NCI-H69 (cell line): Measurements from ENCODE around the gene MYH9.

Source experiments
- DNase-seq: peaks from one replicate; lab custom pipeline; 2025; lab: John Stamatoyannopoulos, UW

MYH9 gene

DNA sequence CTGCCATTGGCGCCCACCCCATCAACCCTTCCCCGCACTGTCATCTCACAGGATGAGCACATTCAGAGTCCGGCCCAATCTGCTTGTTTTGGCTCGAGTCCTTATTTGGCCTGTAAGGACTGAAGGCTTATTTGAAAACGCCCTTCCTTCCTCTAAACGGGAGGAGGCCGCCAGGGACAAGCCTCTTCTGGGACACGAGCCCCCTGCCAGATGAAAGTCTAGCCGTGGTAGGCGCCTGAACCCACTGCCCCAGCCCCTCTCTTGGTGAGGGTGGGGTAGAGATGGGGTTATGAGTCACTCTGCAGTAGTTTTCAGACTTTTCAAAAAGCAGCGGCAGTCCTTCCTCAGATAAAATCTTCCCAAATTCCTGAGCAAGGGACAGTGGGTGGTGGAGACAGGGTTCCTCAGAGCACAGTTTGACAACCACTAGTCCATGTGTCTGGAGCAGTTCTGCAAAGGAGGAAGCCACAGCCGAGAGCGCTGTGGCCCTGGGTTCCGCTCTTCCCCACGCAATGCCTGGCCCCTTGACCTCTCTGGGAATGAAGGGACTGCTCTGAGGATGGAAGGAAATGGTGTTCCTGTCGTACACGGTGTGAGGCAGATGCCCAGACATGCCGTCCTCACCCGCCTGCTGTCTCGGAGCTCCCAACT, 57.0 kb downstream of the MYH9 start:
- DNase-seq = no peak

DNA sequence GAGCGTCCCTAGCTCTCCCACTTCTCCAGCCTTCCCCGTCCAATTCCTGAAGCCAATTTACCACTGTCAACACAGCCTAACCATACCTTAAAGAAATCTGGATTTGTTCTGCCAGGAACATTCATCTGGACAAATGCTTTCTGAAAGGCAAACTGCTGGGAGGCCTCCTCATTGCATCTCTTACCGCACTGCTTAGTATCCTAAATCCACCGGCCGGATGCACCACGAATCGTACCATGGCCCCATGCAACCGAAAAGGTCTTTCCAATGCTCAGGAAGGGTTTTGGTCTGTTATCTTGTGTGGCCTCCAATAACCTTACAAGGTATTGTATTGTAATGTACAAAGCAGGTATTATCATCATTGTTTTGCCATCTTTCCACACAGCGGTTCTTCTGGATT, 57.6 kb downstream of the MYH9 start:
- no peak for DNase-seq

DNA sequence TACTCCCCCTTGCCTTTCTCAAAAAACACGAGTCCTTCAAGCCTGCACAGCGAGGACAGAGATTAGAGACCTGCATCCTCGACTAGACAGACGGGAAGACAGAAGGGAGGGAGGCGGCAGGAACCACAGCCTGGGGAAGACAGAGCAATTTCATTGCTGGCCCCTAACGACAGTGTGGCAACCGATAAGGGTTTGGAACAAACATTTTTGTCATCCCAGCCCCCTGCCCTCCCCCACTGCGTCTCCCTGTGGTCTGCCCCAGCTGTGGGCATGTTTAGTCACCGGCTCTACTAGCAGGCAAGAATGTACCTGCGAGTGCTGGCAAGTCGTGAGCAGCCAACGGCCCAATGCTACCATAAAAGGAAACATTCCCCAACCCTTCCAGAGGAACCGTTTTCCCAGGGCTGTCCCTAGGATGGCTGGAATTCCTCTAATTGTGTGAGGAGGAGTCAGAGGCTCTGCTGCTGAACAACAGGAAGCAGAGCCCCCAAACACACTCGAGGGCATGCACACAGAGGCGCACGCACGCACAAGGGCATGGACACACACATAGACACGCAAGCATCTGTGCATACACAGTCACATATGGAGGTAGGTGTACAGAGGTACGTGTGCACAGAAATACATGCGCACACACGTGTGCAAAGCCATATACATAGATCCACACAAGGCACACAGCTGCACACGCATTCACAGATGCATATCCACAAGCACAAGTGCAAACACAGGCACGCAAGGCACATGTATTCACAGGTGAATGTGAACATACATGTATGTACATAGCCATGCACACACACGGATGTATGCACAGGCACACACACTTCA, 58.3 kb downstream of the MYH9 start:
- peak; percentile 30 for DNase-seq

DNA sequence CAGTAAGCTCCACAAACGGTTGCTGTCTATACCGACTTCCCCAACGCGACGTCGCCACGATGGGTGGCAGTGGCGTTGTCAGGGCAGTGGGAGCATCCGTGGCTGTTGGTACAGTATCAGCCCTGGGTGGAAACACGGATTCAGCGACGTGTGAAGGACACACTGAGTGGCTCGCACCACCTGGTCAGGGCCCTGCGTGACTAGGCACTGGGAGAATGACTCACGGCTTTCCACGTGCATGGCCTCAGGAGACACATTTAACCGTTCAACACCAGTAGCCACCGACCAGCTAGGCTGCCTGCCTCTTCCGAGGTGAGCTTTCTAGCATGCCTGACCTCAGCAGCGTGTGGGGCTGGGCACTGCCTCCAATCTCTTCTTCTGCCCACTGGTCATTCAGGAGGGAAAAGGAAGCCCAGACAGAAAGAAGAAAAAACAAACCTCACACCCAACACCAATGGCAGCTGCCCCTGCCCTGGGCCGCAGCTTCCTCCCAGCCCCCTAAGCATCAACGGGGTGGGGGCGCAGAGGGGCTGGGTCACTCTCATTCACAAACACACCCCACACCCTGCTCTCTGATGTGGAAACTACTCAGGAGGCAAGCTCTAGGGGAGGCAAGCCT, 59.0 kb downstream of the MYH9 start:
- no peak for DNase-seq

DNA sequence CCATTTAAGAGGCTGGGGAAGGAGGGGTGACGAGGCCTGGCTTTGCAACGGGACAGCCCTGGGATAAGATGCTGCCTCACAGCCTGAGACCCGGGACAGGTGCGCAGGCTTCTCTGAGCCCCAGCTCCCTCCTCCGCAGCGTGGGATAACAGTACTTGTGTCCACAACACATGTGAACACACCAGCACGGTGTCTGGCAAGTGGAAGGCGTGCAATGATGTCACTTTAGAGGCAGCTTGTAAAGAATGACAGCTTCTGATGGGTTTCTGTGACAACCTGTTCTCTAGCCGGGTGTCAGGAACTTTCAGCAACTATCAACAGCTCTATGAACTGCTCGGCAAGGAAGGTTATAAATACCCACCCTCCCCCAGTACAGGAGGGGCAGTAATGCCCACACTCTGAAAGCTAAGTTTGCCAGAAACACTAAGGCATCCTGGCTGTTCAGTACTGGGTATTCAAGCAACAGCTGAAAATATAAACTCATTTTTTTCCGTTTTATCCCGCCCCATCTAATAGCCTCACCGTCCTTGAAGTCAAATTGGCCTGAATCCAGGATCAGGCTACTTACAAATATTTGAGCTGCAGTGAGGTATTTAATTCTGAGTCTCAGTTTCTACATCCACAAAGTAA, 59.7 kb downstream of the MYH9 start:
- DNase-seq = no peak

DNA sequence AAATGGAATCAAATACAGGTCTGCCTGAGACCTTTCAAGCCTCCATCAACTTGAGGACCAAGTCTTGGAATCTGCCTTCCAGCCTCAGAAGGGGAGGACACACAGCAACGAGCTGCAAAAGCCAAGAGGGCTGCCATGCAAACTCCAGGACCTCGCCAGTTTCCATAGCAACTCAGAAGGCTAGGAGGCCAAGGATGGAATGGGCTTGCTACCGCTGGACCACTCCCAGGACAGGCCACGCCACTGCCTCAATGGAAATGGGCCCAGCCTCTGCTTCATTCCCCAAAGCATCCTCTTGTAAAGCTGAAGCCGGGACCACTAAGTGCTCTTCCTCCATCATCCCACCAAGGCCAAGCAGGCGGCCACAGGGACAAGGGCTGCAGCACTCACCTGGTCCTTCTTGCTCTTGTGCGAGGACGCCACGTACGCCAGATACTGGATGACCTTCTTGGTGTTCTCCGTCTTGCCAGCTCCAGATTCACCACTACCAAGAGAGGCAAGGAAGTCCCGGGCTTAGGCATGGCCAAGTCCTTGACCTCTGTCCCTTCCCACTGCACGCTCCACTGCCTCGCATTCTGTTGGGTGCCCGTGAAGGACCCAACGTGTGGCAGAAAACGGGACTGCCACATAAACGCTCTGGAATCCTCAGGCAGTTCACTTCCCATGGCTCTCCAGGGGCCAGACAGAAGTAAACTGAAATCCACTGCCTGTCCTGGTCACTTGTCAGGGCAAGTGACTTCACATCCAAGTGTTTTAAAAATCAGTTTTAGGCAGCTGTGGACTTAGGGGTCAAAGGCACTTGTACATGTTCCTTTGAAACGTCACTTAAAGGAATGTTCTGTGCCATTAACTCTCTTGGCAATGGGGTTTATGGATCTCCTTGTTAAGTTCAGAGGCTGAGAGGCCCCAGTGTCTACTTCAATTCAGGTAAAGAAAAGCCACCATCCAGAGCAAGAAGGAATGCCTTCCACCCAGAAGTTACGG, 61.3 kb downstream of the MYH9 start:
- DNase-seq = no peak

DNA sequence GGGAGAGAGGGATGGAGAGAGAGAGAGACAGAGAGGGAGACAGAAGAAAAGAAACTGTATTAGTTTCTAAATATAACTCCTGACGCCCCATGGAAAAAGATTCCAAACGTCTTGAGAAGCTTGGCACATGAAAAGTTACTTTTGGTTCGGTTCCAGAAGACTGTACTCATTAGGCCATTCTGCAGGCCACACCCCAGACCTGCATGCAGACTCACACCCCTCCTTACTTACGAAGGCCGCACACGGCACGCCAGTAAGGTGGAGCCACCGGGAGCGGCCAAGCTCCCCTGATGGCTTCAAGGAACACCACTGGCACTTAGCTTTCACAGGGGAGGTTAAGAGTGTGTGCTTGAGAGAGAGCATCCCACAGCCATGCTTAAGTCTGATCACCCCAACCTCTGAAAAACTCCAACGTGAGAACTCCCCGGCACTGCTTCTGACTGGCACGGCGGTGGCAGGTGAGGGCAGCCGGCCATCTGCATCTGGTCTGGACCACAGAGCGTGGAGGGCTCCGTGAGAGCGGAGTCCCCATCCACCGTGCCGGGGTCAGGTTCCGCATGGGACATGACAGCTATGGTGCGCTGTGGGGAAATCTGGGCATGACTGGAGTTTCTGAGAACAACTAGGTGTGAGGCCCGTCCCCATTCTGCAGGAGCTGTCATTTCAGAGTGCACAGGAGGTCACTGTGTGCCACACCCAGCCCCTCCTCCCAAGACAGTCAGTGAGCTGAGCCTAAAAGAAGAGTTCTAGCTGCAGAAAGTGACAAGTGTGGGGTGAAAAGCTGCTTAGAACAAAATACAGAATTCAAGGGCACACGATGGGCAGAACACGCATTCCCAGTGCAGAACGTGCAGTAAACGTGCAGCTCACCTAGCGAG, 62.4 kb downstream of the MYH9 start:
- DNase-seq = no peak

DNA sequence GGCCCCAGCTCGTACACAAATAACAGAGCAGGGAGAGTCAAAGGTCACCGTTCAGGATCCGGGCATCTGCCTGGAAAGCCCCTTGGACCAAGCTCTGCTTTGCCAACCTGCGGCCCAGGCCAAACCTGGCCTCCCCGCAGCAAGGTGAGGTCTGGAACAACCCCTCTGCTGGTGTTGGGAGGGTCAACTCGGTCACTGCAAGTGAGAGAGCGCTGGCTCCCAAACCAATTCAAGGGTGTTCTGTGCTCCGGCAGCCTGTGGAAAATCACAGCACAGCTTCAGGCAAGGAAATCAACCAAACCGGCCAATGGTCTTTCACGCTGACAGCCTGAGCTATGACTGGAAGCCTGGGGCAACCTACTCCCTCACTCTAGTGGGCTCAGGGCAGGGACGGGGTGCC, 63.4 kb downstream of the MYH9 start:
- DNase-seq = no peak

DNA sequence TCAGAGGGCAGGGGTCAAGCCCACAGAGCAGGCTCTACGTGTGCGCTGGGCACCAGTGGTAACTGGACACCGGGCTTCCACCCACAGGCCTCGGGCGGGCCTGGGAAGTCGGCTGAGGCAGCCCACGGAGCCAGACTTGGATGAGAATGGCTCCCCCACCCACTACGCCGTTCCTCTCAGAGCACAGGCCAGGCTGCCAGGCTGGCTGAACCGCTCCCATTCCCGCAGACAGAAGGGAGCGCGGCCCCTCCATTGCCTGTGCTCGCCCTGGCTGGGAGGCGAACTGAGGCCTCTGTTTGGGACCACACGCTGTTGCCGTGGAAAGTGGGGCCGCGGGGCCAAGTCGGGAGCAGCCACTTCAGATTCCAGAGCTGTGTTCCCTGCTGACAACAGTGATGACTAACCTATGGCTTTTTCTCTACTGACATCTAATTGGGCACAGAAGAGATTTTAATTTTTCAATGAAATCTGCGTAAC, 63.9 kb downstream of the MYH9 start:
- DNase-seq = no peak

DNA sequence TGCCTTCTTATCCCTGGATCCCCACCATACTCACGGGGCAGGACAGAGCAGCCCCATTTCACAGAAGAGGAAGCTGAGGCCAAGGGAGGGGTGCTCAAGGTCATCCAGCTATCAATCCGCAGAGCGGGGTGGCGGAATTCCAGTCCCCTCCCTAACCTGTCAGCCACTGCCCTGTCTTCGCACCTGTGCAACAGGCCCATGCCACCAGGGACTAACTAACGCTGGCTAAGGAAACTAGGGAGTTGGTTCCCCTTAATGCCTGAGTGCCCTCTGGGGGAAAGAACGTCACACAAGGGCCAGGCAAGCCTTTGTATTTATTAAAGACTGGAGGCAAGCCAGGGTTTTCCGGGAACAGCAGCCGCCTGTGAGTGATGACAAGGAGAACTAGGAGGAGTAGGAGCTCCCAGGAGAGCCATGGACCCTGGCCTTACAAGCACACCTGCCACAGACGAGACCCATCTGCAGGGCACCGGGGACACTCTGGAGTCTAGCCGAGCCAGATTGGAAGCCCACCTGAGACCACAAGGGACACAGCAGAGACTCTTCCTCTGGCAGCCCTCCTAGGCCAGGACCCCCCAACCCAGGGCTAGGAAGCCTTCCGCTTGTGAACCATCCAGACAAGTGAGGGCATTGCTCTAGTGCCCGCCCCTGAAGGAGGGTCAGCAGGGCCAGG, 64.4 kb downstream of the MYH9 start:
- no peak for DNase-seq

DNA sequence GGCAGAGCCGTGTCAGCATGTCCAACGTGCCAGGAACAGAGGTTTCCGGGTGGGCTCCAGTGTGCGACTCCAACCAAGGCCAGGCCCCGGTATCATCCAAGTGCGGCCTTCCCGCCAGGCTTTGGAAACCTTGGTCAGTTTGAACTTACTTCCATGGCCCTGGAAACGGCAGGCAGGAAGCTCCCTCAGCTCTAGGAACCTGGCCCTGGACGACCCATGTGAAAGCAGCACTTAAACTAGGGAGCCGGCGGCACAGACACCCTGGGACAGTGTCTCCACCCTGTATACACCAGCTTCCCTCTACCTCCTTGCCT, 65.2 kb downstream of the MYH9 start:
- no peak for DNase-seq

DNA sequence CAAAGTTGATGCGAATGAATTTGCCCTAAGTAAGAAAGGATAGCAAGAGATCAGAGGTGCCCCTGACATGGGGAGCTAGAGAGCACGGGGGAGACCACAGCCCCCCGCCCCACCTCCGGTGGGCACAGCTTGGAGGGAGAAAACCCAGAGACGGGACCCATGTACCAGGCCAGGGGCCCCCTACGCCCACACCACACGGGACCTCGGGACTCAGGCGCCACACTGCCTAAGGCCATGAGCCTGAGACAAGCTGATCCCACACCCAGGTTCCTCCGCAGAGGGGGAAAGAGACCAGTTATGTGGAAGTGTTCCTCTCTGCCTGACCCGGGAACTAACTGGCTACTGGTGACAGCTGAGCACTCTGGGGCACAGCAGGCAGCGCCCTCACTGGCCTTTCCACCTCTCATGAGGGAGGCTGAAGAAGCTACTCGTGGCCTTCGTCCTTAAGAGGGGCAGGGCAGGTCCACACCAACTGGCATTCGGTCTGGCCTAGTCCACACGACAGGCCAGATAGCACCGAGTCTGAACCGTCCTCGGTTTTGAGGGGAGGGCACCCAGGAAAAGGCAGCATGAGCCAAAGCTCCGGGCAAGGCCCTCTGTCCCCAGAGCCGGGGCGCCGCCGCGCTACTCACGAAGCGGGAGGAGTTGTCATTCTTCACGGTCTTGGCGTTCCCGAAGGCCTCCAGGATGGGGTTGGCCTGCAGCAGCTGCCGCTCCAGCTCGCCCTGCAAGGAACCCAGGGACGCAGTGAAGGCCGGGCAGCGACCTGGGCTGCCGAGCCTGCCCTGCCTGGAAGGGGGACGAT, 65.8 kb downstream of the MYH9 start:
- no peak for DNase-seq

DNA sequence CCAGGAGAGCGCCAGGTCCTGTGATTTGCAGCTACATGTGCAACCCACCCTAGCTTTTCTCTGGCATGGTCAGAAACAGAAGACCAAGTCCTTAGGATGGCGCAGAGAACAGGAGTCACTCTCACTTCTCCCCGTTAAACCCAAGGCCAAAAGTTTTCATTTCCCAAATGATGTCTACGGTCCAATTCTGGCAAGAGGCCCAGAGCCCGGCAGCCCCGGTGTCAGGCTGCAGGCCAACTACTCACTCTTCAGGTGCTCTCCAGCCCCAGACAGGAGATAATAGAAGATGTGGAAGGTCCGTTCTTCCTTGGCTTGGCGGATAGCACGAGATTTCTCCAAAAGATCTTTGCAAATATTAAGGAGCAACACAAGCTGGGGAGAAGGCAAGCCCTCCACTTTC, 67.2 kb downstream of the MYH9 start:
- no peak for DNase-seq

DNA sequence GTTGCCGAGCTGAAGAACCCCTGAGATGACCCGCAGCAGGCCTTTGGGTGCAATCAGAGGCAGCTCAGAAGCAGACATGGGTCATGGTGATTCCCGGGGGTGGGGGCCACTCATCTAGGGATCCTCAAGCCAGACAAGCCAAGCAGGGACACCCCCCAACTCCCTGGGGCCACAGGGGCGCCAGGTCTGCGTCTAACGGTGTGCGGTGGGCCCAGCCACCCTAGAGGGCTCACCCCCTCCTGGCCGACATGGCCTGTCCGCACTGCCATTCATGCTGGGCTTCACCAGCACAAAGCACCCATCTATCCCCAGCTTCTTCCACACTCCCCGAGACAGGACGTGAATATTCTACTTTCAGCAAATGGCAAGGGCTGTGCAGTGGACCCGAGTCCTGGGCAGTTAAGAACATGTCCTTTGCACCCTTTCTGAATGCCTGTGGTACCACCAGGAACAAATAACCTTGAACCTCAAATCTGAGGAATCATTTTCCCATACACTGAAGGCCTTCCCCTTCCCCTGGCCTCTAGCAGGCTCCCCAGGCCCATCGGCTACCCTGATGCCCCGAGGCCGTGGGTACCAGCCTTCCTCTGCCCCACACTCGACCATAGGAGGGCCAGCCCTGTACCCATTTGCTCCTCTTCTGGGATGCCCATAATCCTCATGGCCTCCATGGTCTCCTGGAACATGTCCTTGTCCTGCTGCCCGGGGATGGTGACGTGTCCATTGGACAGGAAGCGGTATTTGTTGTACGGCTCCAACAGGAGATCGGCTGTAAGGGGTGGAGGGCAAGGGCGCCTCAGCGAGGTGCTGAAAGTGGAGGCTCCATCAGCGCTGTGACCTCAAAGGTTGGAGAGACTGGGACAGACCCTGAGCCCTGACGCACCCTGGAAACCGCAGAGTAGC, 67.9 kb downstream of the MYH9 start:
- no peak for DNase-seq

DNA sequence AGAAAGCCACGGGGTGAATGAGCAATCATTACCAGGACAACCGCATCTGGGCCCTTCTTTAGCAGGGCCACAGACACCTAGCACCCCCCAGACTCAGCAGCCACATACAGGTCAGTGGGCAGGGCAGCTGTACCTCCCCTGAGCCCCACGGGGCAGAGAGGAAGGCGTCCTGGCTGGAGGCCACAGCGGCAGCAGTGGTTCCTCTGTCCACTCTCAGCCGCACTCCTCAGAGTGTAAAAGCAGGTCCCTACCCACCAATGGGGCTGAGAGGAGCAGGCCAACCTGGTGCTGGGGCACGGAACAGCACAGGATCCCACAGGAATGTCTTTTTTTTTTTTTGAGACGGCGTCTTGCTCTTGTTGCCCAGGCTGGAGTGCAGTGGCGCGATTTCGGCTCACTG, 69.3 kb downstream of the MYH9 start:
- DNase-seq = no peak

DNA sequence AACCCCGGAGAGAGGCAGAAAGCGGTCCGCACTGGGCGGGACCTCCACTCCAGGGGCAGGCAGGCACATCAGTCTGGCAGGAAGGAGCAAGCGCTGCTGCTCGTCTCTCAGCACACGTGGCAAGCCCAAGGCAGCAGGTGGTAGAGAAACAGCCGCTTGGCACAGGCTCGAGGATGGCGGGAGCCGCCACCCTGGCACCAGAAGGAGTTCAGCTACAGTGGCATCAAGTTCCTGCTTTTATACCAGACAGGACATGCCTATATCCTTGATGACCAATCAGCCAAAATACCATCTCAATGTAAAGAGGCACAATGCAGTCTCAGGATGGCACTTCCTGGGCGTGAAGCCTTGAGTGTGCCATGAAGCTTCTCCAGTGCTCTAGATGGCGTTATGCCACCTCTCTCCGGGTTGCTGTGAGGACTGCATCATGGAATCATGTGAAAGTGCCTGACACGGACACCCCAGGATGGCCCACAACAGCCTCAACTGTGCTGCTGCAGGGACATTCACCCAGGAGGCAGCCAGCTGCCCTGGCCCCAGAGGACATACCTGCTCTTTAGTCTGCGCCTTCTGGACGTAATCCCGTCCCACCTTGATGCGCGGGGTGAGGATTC, 70.0 kb downstream of the MYH9 start:
- no peak for DNase-seq

DNA sequence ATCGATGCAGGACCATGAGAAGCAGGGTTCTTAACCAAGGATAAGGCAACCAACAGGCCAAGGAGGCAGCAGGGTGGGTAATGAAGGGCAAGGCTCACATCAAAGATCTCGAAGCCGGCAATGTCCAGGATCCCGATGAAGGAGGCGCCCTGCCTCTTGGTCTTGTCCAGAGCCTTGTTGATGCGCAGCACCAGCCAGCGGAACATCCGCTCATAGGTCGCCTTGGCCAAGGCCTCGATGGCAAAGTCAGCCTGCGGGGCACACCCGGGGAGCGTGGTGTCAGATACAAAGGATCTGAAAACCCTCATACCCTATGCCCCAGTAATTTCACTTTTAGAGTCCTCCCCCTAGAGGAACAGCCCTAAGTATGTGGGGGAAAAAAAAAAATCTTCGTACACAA, 71.3 kb downstream of the MYH9 start:
- DNase-seq = no peak

DNA sequence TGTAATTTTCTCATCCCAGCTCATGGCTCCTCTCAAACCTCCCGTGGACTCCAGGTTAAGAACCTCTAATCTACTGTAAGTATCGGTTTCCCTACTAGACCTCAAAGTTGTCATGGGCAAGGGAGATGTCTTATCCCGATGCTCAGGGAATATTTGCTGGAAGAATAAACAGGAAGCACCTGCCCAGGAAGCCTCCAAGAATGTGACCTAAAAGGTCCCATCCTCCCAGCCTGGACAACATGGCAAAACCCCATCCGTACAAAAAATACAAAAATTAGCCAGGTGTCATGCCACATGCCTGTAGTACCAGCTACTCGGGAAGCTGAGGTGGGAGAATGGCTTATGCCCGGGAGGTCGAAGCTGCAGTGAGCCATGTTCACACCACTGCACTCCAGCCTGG, 72.4 kb downstream of the MYH9 start:
- no peak for DNase-seq
